Measurements from ENCODE around the gene TRO. TPM values are rescaled to one million over a fixed set of nuclear protein-coding genes. Genes with fewer than 3 reads are reported as not detected.
A peak's percentile ranks its signal among the peaks of the same experiment; 100 is the strongest.

Gene TRO, protein sequence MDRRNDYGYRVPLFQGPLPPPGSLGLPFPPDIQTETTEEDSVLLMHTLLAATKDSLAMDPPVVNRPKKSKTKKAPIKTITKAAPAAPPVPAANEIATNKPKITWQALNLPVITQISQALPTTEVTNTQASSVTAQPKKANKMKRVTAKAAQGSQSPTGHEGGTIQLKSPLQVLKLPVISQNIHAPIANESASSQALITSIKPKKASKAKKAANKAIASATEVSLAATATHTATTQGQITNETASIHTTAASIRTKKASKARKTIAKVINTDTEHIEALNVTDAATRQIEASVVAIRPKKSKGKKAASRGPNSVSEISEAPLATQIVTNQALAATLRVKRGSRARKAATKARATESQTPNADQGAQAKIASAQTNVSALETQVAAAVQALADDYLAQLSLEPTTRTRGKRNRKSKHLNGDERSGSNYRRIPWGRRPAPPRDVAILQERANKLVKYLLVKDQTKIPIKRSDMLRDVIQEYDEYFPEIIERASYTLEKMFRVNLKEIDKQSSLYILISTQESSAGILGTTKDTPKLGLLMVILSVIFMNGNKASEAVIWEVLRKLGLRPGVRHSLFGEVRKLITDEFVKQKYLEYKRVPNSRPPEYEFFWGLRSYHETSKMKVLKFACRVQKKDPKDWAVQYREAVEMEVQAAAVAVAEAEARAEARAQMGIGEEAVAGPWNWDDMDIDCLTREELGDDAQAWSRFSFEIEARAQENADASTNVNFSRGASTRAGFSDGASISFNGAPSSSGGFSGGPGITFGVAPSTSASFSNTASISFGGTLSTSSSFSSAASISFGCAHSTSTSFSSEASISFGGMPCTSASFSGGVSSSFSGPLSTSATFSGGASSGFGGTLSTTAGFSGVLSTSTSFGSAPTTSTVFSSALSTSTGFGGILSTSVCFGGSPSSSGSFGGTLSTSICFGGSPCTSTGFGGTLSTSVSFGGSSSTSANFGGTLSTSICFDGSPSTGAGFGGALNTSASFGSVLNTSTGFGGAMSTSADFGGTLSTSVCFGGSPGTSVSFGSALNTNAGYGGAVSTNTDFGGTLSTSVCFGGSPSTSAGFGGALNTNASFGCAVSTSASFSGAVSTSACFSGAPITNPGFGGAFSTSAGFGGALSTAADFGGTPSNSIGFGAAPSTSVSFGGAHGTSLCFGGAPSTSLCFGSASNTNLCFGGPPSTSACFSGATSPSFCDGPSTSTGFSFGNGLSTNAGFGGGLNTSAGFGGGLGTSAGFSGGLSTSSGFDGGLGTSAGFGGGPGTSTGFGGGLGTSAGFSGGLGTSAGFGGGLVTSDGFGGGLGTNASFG (N-terminal part only)
- 10 to 100 TPM; 16.7 to 42.1 (median 23.3) TPM for total RNA-seq

DNA sequence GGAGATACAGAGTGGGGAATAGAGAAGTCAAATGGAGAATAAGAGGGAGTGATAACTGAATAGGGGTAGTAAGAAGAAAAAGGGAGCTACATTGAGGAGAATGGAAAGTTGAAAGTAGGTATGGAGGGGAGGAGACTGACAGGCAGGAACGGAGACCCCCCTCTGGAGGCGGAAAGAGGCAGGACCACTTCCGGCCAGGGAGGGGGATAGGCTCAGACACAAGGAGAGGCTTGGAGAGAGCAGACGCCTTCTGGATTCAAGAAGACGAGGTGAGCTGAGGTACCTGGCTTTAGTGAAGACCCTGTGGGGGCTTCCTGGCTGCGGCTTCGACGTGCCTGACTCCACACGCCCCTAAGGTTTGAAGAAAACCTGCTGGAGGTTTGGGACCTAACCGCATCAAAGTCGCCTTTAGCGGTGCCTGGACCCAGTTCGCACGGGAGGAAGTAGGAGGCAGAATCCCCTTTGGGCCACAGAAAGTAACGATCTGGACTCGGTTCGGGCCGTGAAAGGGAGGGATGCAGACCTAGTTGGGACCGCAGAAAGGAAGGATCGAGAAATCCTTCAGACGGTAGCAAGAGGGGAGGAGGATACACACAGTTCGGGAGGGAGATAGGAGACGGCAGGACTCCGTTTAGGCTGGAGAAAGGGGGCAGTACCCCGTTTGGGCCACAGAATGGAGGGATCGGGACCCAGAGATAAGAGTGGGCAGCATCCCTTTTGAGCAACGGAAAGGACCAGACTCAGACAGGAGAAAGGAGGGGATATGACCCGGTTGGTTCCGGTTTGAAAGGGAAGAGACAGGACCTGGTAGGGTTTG is at the start of gene TRO:
TSS of gene TRO (plus strand) at position 215 of the 817 bp plus-strand sequence. CDS start 1,423 bp downstream, outside the sequence.
- no peaks in the 10 kb centered on the region for H3K27me3 ChIP-seq
- 1 to 3% methylated on average over 19 to 25 of the region's 29 CpGs for WGBS, 2 donors
- TF ChIP-seq, protein P1, sequence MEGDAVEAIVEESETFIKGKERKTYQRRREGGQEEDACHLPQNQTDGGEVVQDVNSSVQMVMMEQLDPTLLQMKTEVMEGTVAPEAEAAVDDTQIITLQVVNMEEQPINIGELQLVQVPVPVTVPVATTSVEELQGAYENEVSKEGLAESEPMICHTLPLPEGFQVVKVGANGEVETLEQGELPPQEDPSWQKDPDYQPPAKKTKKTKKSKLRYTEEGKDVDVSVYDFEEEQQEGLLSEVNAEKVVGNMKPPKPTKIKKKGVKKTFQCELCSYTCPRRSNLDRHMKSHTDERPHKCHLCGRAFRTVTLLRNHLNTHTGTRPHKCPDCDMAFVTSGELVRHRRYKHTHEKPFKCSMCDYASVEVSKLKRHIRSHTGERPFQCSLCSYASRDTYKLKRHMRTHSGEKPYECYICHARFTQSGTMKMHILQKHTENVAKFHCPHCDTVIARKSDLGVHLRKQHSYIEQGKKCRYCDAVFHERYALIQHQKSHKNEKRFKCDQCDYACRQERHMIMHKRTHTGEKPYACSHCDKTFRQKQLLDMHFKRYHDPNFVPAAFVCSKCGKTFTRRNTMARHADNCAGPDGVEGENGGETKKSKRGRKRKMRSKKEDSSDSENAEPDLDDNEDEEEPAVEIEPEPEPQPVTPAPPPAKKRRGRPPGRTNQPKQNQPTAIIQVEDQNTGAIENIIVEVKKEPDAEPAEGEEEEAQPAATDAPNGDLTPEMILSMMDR (IDR thresholded peaks at IDR 0.05) = no peak
- TF ChIP-seq POLR2A (IDR thresholded peaks at IDR 0.05) = no peak
- intact Hi-C loops (cut with DNase I) = no loop called here
- no peaks in the 10 kb centered on the region for H3K9me3 ChIP-seq
- H3K4me1 ChIP-seq = no peaks in the 10 kb centered on the region
- H3K4me3 ChIP-seq (replicated peaks in 1 of 3) = peak within 1 kb of the TSS in 2 of 3 donors; percentile 34 to 35
- H3K36me3 ChIP-seq = no peaks in the 10 kb centered on the region
- DNase-seq = no peak
- H3K27ac ChIP-seq = no peak within 1 kb of the TSS

DNA sequence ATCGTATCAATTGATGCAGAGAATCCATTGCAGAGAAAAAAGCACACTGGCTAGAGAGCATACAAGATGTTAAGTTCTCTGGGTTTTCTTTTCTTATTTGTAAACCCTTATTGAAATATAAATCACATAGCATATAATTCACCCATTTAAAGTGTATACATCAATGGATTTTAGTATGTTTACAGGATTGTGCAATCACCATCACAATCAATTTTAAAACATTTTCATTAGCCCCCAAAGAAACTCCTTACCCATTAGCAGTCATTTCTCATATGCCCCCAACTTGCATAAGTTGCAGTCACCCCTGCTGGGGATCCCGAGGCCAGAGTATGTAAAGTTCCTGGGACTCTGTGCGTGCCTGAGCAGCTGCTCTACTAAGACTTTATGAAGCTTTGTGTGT is 34.9 kb upstream of the TRO start:
- H3K36me3 ChIP-seq = no peaks in the 10 kb centered on the region
- no peak overlapping the region for H3K4me3 ChIP-seq (replicated peaks in 1 of 3)
- TF ChIP-seq POLR2A (IDR thresholded peaks at IDR 0.05) = no peak
- TF ChIP-seq, protein P1 (IDR thresholded peaks at IDR 0.05) = no peak
- intact Hi-C loops (cut with DNase I) = no loop called here
- H3K9me3 ChIP-seq = no peaks in the 10 kb centered on the region
- DNase-seq = no peak
- no peaks in the 10 kb centered on the region for H3K4me1 ChIP-seq
- no peaks in the 10 kb centered on the region for H3K27me3 ChIP-seq
- WGBS, 2 donors = 49 to 66% methylated on average over 3 of the region's 3 CpGs
- no peak overlapping the region for H3K27ac ChIP-seq

DNA sequence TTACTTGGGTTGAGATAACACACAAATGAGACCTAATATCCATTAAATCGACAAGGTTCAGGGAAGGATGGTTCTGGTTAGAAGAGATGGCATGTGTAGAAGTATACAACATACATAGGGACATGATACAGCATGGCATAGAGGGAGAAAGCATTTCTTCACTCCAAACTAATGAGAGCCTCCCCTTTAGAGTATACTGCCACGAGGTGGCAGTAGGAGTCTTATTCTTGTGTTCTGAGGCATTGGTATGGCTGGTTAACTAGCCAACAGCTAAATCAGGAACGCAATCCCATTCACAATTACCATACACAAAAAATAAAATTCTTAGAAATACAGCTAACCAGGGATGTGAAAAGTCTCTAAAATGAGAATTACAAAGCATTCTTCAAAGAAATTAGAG is 29.1 kb upstream of the TRO start:
- Histone ChIP-seq H3K36me3 (no peaks in the 10 kb centered on the region), H3K9me3 (no peaks in the 10 kb centered on the region), H3K4me3 (replicated peaks in 1 of 3) (no peak overlapping the region), H3K4me1 (no peaks in the 10 kb centered on the region), H3K27me3 (no peaks in the 10 kb centered on the region), H3K27ac (no peak overlapping the region)
- intact Hi-C loops (cut with DNase I) = no loop called here
- DNase-seq = peak; percentile 9 to 27
- WGBS, 2 donors = 12 to 19% methylated on average over 3 of the region's 3 CpGs
- TF ChIP-seq POLR2A (IDR thresholded peaks at IDR 0.05) = no peak
- TF ChIP-seq, protein P1 (IDR thresholded peaks at IDR 0.05) = peak in 4 of 6 experiments; percentile 13 to 44 (median 36)

DNA sequence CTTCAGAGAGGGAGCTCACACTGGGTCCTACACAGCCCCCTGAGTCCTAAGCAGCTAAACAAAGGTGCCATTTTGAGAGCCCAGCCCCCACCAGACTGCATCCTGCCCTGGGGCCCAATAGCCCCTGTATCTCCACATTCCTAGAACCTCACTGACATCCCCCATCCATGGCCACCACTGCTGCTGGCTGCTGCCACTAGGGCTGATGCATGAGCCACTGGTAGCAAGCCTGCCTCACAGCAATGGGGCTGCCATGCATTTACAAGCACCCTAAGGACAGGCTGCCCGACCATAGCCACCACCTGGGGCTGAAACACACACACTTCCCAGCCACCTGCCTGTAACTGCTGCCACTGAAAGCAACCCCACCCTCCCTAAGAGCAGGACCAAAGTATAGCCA is 26.5 kb upstream of the TRO start:
- intact Hi-C loops (cut with DNase I) = no loop called here
- DNase-seq = no peak
- WGBS, 2 donors = 50% methylated on average over 1 of the region's 1 CpG; no CpG with 5 or more reads in 1 of the 2 donors

More for the DNA sequence above, 26.5 kb upstream of the TRO start:
- no peaks in the 10 kb centered on the region for H3K4me1 ChIP-seq
- H3K9me3 ChIP-seq = no peaks in the 10 kb centered on the region
- H3K36me3 ChIP-seq = no peaks in the 10 kb centered on the region
- no peaks in the 10 kb centered on the region for H3K27me3 ChIP-seq
- no peak overlapping the region for H3K27ac ChIP-seq
- no peak overlapping the region for H3K4me3 ChIP-seq (replicated peaks in 1 of 3)
- TF ChIP-seq, protein P1 (IDR thresholded peaks at IDR 0.05) = no peak
- TF ChIP-seq POLR2A (IDR thresholded peaks at IDR 0.05) = no peak

All from thyroid gland (tissue), 4 donors.